OCI-LY7 (cell line): ENCODE data around the gene TIGD7.

Source experiments
- CTCF ChIP-seq: fragments of 200-600 bp; sonication (generic); conservative IDR thresholded peaks from 2 replicates; pipeline ENCODE4 v1.5.1; 2014; ENCODE audit warnings: mild to moderate bottlenecking, antibody characterized with exemption, low read length, moderate library complexity, mixed read lengths
- EZH2phosphoT487 ChIP-seq: fragments of 200-600 bp; sonication (generic); IDR thresholded peaks from 2 replicates; pipeline ENCODE4 v1.6.1; 2018; ENCODE audit warnings: low read depth, borderline replicate concordance, mild to moderate bottlenecking, mixed run types, antibody characterized with exemption, low read length, moderate library complexity, mixed read lengths

- TF ChIP-seq CTCF (no peak), EZH2phosphoT487 (no peak)
Observed at GRCh38 chr16:3311496-3311895, 6.3 kb upstream of the TIGD7 start.
